Fibroblast of peridontal ligament (primary cell): Measurements from ENCODE around the gene LPAR5.
A peak's percentile ranks its signal among the peaks of the same experiment; 100 is the strongest.

ENCODE experiments used
- DNase-seq: peaks from one replicate; pipeline ENCODE4 v3.0.0-alpha.2; 2010; ENCODE audit errors: extremely low read depth

Gene LPAR5

GRCh38 chr12:6638305-6638704 lies 2.5 kb upstream of the LPAR5 start:
- DNase-seq, result no peak

- no peak for DNase-seq
Observed at GRCh38 chr12:6635375-6635855, 344 bp downstream of the LPAR5 start.

DNA sequence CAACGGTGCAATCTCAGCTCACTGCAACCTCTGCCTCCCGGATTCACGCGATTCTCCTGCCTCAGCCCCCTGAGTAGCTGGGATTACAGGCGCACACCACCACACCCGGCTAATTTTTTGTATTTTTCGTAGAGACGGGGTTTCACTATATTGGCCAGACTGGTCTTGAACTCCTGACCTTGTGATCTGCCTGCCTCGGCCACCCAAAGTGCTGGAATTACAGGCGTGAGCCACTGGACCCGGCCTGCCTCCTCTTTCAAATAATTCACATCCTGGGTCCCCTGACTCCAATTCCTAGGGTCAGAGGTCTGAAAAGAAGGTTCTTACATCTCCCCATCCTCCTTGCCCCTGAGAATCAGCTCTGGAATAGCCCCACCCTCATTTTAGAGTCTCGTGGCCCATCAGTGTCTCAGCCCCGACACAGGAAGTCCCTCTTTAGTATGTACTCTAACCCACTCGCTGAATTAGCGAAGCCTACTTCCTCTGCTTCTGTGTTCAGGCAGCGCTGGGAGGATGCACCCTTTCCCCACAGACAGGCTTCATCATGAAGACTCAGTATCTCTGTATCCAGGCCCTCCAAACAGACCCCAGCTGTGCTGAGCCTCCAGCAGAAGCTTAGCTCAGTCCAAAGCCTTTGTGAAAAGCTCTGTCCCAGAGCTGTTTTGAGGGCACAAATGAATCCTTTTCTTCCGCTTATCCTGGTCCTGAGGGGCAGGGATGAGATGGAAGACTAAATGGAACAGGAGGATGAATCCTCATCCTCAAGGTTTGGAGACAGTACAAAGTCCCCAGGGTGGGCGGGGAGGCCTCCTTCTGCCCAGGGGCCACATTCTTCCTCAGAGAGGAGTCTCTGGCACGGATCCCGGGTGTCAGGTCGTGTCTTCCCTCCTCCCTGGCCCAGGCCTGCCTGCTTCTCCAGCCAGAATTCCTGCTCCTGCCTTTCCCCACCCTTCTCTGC lies 3.5 kb downstream of the LPAR5 start:
- no peak for DNase-seq

DNA sequence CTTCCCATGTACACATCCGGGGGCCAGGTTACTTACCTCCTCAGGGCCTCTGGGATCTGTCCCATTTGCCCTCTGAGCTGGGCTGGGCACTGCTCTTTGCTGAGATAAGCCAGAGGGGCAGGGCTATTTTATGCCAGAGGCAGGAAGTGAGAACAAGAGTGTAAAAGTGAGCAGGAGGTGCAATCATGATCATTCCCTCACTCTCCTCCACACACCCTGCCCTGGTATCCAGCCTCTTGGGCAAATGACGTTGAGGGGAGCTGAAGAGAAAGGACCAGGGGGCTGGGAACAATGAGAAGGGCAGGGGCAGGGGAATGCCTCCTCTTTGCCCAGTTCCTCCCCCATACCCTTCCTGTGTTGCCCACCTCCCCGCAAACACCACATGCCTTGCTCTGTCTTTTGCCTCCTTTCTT lies 4.2 kb downstream of the LPAR5 start:
- no peak for DNase-seq

- no peak for DNase-seq
Observed at GRCh38 chr12:6630736-6631135, 5.0 kb downstream of the LPAR5 start.

DNA sequence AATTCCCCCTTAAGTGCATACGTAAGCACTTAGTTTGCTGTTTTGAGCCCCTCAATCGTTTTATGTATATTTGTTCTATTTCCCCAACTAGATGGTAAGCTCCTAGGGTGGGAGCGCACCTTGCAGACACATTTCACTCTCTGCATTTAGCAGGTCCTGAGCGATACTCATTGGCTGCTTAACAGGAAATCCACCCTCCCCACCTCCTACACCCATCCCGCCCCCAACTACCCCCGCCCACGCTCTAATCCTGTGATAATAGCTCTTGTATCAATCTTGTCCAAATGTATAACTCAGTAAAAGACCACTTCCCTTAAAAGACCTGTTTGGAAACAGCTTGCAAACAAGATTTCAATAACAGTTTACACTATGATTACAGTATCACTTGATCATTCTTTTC lies 8.1 kb downstream of the LPAR5 start:
- DNase-seq, result no peak

GRCh38 chr12:6626654-6627283 lies 9.0 kb downstream of the LPAR5 start:
- no peak for DNase-seq

DNA sequence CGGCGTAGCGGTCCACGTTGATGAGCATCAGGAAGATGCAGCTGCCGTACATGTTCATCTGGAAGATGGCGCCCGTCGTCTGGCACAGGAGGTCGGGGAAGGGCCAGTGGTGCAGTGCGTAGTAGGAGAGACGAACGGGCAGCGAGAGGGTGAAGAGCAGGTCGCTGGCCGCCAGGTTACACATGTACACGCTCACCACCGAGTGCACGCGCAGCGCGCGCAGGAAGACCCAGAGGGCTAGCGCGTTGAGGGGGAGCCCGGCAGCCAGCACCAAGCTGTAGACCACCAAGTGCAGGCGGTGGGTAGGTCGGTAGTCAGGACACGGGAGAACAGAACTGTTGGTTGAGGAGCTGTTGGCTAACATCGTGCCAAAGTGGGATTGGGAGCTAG lies 14.9 kb downstream of the LPAR5 start:
- DNase-seq, result no peak

DNA sequence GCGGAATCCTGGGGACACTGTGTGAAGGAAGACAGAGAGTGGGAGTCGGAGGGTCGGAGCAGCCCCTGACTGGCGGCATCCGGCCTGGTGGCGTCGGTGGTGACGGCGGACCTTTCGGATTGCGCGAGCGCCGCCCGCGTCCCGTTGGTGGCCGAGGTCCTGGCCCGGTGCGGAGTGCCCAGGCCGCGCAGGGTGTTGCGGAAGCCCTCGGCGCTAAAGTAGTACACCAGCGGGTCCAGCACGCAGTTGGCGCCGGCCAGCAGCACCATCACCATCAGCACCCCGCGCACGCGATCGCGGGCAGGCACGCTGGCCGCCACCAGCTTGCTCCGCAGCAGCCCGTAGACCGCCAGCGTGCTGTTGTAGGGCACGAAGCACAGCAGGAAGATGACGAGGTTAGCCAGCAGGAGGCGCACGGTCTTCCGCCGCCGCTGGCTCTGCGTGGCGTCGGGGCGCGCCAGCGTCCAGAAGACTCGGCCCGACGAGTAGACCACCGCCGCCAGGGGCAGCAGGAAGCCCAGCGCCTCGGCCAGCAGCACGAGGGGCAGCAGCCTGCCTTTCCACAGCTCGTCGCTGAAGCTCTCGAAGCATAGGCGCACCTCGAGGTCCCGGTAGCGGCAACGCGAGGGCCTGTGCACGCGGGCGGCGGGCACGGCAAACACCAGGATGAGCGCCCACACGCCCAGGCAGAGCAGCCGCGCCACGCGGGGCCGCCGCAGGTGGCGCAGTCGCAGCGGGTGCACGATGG lies 15.4 kb downstream of the LPAR5 start:
- DNase-seq, result no peak

DNA sequence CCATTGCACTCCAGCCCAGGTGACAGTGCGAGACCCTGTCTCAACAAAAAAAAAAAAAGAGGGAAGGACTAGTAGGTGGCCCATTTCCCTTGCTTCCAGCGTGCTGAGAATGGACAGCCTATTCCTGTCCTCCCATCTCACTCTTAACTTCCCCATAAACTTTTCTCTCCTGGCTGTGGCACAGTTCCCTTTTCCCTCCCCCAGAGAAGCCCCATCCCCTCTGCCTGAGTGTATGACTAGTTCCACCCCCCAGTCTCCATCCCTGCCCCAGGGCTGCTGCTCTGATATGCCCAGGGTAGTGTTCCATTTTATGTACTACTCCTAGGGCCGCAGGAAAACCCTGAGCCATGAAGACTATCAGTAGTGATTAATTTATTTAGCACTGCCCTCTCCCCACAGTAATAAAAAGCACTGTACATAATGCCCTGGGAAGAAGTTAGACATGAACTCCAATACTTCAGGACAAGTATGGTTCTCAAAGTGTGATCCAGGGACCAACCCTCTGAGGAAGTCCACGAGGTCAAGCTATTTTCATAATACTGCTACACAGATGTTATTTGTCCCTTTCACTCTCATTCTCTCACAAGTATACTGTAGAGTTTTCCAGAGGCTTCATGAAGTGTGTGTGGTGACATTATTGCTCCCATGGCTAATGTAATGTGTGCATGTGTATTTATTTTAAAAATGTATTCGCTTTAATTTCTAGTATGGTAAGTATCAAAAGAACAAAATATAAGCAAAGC lies 17.1 kb downstream of the LPAR5 start:
- DNase-seq, result no peak

DNA sequence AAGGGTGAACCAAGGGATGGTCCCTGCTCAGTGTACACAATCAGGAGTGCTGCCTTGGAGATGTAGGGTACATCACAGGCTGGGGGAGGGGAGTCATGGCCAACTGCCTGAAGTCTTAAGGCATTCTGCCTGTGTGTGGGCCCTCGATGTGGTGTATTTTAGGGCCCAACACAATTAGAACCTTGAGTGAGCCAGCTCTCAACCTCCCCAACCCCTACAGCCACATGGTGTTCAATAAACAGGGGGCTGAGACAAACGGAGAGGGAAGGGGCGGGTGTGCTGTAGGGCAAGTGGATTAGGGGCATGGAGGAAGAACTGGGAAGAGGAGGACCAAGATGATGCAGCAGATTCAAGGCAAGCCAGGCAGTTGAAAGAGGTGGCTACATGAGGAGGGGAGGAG lies 20.0 kb downstream of the LPAR5 start:
- DNase-seq, result no peak

DNA sequence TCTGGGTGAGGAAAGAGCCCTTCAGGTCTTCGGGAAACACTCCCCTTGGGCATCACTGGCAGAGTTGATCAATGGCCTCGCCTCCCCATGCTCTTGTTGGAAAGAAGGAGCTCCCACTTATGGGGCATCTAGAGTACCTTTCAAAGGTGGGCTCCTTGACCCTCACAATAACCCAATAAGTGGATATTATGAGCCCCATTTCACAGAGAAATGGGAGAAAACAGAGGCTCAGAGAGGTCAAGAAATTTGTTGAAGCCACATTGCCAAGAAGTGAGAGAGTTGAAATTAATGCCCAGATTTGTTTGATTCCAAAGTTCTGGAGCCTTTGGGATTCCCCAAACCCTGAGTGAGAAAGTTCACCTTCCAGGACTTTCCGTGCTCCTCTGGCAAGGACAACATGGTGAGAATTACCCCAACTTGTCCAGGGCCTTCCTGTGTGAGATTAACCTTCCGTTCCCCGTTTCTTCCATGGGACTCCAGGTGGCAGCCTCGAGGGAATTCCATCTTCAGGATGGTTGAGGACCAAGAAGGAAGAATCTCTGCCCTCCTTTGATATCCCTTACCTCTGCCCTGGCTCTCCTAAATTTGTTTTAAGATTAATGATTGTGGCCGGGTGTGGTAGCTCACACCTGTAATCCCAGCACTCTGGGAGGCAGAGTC lies 21.1 kb downstream of the LPAR5 start:
- DNase-seq, result no peak

- DNase-seq, result peak; percentile 99
Observed at GRCh38 chr12:6613776-6614512, 21.8 kb downstream of the LPAR5 start.

GRCh38 chr12:6613015-6613775 lies 22.6 kb downstream of the LPAR5 start:
- peak; percentile 63 for DNase-seq

- no peak for DNase-seq
Observed at GRCh38 chr12:6612652-6613014, 23.1 kb downstream of the LPAR5 start.

- DNase-seq, result no peak
Observed at GRCh38 chr12:6612247-6612646, 23.5 kb downstream of the LPAR5 start.

DNA sequence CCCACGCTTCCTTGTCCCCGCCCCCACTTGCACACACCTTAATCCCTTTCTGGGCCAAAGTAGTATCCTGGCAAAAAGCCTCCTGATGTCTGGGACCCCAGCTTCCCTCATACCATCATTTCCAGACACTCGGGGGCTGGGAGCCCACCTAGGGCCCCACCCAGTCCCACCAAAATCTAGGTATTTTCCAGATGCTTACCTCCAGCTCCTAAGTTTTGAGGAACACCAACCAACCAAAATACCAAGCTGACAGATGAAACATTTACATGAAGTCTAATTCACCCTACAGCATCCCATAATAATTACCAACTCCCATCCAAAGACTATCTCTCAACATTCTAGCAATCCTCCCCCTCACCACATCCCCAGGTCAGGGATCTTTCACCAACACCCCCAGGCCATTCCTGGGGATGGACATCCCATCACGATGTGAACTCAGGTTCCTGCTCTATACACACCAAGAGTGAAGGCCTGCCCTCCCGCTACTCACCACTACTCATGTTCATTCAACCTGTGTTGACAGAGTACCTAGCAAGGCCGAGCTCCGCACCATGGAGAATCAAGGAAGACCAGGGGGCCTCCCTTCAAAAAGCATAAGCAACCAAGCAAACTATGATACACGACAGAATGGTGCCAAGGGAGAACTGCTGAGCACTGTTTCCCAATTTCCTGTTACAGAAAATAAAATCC lies 27.0 kb downstream of the LPAR5 start:
- no peak for DNase-seq

DNA sequence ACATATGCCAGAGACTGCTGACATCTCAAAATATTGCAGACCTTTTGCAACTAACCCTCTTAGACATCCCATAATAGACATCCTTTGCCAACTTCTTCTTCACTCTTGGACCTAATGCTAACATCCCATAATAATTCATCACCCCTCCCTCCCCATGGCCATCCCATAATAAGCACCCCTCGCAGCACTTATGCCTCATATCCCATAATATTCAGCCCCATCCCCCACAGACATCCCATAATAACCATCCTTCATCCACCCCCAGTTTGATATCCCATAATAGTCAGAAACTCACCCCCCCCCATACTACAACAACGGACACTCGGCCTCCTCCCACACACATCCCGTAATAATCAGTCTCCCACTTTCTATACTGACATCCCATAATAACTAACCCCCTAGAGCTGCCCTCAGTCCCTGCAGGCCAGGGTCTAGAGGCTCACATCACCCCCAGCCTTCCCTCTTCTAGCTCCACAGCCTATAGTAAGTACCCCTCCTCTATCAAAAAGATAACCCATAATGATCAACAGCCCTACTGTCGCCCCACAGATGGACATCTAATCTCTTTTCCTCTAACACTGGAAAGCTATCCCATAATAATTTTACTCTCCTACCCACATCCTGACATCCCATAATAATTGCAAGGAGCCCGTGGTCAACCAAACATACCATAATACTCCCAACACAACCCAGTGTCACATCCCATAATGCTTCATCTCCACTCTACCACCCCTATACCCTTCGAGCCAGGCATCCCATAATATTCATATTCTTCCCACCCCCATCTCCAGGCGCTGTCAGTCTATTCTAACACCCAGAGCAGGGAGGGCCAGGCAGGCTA lies 27.8 kb downstream of the LPAR5 start:
- DNase-seq, result peak; percentile 22
